H1 (cell line): ENCODE measurements around the gene UBR1.

Experiments
- ATF2 ChIP-seq: IDR thresholded peaks from 2 replicates; pipeline ENCODE4 v1.6.1; 2012; ENCODE audit warnings: low read length, inconsistent platforms
- BRCA1 ChIP-seq: IDR thresholded peaks from 2 replicates; pipeline ENCODE4 v1.6.1; 2012; ENCODE audit warnings: low read depth, low read length, improper control_type of control experiment
- CTCF ChIP-seq, 3 experiments: IDR thresholded peaks; 1 replicate in 2 of 3; 2 replicates in 1 of 3; pipeline versions ENCODE4 v1.5.1 to v1.6.1; 2011; ENCODE audit warnings: low read length in 3 of 3, mild to moderate bottlenecking in 3 of 3, inconsistent platforms in 2 of 3, low read depth in 1 of 3, moderate library complexity in 1 of 3; ENCODE audit not compliant: insufficient read depth in 1 of 3; ENCODE audit errors: control extremely low read depth in 1 of 3
- MAX ChIP-seq: IDR thresholded peaks from 2 replicates; pipeline ENCODE4 v1.6.1; 2012; ENCODE audit warnings: inconsistent platforms
- NRF1 ChIP-seq: IDR thresholded peaks from 2 replicates; pipeline ENCODE4 v1.6.1; 2011; ENCODE audit warnings: mild to moderate bottlenecking, low read depth, low read length, improper control_type of control experiment
- SUZ12 ChIP-seq: fragments of 200-600 bp; sonication (generic); IDR thresholded peaks from 2 replicates; pipeline ENCODE4 v1.6.1; 2012; ENCODE audit warnings: mild to moderate bottlenecking, inconsistent platforms, low read length, moderate library complexity, mixed read lengths

GRCh38 chr15:43082509-43082908 lies 23.3 kb downstream of the UBR1 start:
- no peak for TF ChIP-seq MAX
- TF ChIP-seq SUZ12 = no peak
- TF ChIP-seq CTCF (IDR thresholded peaks at IDR 0.05; ENCODE audit: control extremely low read depth in 1 of 3, insufficient read depth in 1 of 3, low read depth in 1 of 3, low read length in 3 of 3) = no peak
- no peak for TF ChIP-seq ATF2
- no peak for TF ChIP-seq NRF1
- no peak for TF ChIP-seq BRCA1
